ENCODE results near the gene GSC. TPM values are rescaled to one million over a fixed set of nuclear protein-coding genes. Genes with fewer than 3 reads are reported as not detected.

Gene GSC
- total and polyA plus RNA-seq, 2 of the 4 experiments (the other 2 are of a cell fraction): not detected

DNA sequence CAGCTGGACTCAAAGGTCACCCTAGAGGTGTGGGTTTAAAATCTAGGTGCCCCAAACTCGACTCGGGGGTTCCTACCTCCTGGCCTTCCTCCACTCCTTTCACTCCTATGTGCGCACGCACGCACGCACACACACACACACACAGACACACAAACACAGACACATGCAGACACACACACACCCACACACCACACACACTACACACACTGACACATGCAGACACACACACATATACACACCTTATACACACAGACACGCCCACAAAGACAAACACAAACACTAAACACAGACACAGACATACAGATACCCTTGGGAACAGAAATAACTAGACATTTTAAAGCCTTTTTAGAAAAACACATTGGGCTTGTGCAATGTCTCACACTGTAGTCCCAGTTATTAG, 31.8 kb downstream of the GSC start:
- Histone ChIP-seq H3K9ac (ENCODE audit: low read depth, low read length) (no peak overlapping the region), H3K27ac (ENCODE audit: insufficient read depth, low read length) (no peak overlapping the region), H2AFZ (replicated peaks; ENCODE audit: low read length, poor library complexity) (no peak overlapping the region), H4K20me1 (ENCODE audit: insufficient read depth, low read length) (no peaks in the 10 kb centered on the region), H3K4me1 (ENCODE audit: control insufficient read depth, insufficient read depth, low read length) (no peaks in the 10 kb centered on the region), H3K14ac (replicated peaks; ENCODE audit: low read depth, low read length) (no peak overlapping the region), H2BK20ac (ENCODE audit: low read depth, low read length) (no peak overlapping the region), H2BK15ac (ENCODE audit: low read depth, low read length) (no peak overlapping the region), H4K5ac (ENCODE audit: low read depth, low read length) (no peak overlapping the region), H2BK5ac (ENCODE audit: low read depth, low read length, poor library complexity, severe bottlenecking) (peak overlapping the region; percentile 53), H3K9me1 (ENCODE audit: insufficient read depth, low read length) (no peaks in the 10 kb centered on the region), H3K27me3 (ENCODE audit: control insufficient read depth, insufficient read depth, low read length) (no peaks in the 10 kb centered on the region), H3K56ac (ENCODE audit: extremely low read depth, insufficient read depth, low read length) (no peak overlapping the region), H4K91ac (ENCODE audit: insufficient read depth, low read depth, low read length) (no peak overlapping the region), H3K4me2 (ENCODE audit: low read depth, low read length) (no peak overlapping the region), H3K23ac (ENCODE audit: low read depth, low read length) (no peak overlapping the region), H3K36me3 (ENCODE audit: control insufficient read depth, insufficient read depth, low read length) (no peaks in the 10 kb centered on the region), H3K4ac (ENCODE audit: low read depth, low read length) (no peak overlapping the region), H3K4me3 (ENCODE audit: insufficient read depth, low read depth, low read length) (no peak overlapping the region), H3K18ac (ENCODE audit: low read depth, low read length) (no peak overlapping the region), H3K9me3 (ENCODE audit: control insufficient read depth, insufficient read depth, low read length) (no peaks in the 10 kb centered on the region), H2AK5ac (ENCODE audit: low read depth, low read length) (no peak overlapping the region), H4K8ac (ENCODE audit: low read depth in 2 of 2, low read length in 2 of 2) (no peak overlapping the region), H3K79me1 (ENCODE audit: low read depth in 1 of 2, low read length in 2 of 2) (no peaks in the 10 kb centered on the region), H2AK9ac (replicated peaks; ENCODE audit: low read depth, low read length, poor library complexity) (no peak overlapping the region), H2BK120ac (ENCODE audit: low read depth, low read length) (no peak overlapping the region)
- TF ChIP-seq FOS (IDR thresholded peaks at IDR 0.05; ENCODE audit: low read depth, low read length) (no peak), MAFK (IDR thresholded peaks at IDR 0.05; ENCODE audit: low read depth, low read length) (no peak), POLR2A (IDR thresholded peaks at IDR 0.05; ENCODE audit: low read depth, low read length) (no peak), MXI1 (IDR thresholded peaks at IDR 0.05; ENCODE audit: borderline replicate concordance, low read depth, low read length) (no peak), MAZ (IDR thresholded peaks at IDR 0.05; ENCODE audit: borderline replicate concordance, low read depth, low read length) (no peak), CHD1 (IDR thresholded peaks at IDR 0.05; ENCODE audit: low read depth, low read length) (no peak)
- TF ChIP-seq, protein P1, sequence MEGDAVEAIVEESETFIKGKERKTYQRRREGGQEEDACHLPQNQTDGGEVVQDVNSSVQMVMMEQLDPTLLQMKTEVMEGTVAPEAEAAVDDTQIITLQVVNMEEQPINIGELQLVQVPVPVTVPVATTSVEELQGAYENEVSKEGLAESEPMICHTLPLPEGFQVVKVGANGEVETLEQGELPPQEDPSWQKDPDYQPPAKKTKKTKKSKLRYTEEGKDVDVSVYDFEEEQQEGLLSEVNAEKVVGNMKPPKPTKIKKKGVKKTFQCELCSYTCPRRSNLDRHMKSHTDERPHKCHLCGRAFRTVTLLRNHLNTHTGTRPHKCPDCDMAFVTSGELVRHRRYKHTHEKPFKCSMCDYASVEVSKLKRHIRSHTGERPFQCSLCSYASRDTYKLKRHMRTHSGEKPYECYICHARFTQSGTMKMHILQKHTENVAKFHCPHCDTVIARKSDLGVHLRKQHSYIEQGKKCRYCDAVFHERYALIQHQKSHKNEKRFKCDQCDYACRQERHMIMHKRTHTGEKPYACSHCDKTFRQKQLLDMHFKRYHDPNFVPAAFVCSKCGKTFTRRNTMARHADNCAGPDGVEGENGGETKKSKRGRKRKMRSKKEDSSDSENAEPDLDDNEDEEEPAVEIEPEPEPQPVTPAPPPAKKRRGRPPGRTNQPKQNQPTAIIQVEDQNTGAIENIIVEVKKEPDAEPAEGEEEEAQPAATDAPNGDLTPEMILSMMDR (conservative IDR thresholded peaks at IDR 0.05; ENCODE audit: low read depth, low read length): no peak
- in situ Hi-C loops (cut with MboI; ENCODE audit: low sequenced_read_pairs): no loop called here
- intact Hi-C loops (cut with micrococcal nuclease): no loop called here
- ChIA-PET CTCF (no interaction called here), POLR2A (ENCODE audit: unreplicated experiment) (no interaction called here)
- BruUV-seq (replicated peaks): no TSS peak
- ATAC-seq (ENCODE audit: low read depth) (no peak), DNase-seq (no peak)
- dilution Hi-C loops (cut with HindIII; ENCODE audit: low sequenced_read_pairs, unreplicated experiment): no loop called here
- WGBS, 2 experiments (ENCODE audit: extremely low coverage in 2 of 2, insufficient read length in 1 of 2): 100% methylated on average over 4 of the region's 7 CpGs; no CpG with 5 or more reads in 1 of the 2 experiments

All from IMR-90 (cell line).